ENCODE data around the gene SLC16A12. TPM values are rescaled to one million over a fixed set of nuclear protein-coding genes. Genes with fewer than 3 reads are reported as not detected.

SLC16A12 gene
- total RNA-seq, 3 donors from 2014 or later (not counting 1 experiment from before 2014, with no cell fraction given) = not detected

- Mint-ChIP-seq H3K9me3 (no peaks in the 10 kb centered on the region), H3K4me3 (no peak overlapping the region), H3K4me1 (no peaks in the 10 kb centered on the region), H3K36me3 (no peaks in the 10 kb centered on the region), H3K27me3 (ENCODE audit: low read depth in 2 of 2) (peaks cover 6 to 13% of the 10 kb centered on the region in 2 donors), H3K27ac (no peak overlapping the region)
- 94% methylated on average over 5 of the region's 7 CpGs for WGBS (ENCODE audit: insufficient coverage)
- DNase-seq = no peak
- intact Hi-C loops (cut with micrococcal nuclease) = no loop called here
- H3K9me3 ChIP-seq (ENCODE audit: control insufficient read depth, insufficient read depth, low read length) = no peaks in the 10 kb centered on the region
- no peak overlapping the region for H3K27ac ChIP-seq (ENCODE audit: low read length)
- H3K4me1 ChIP-seq (ENCODE audit: control insufficient read depth, insufficient read depth, low read length) = no peaks in the 10 kb centered on the region
- no peak for ATAC-seq
- no peak overlapping the region for H3K4me3 ChIP-seq (ENCODE audit: low read length)
- no peaks in the 10 kb centered on the region for H3K27me3 ChIP-seq (ENCODE audit: control insufficient read depth, insufficient read depth, low read length)
- no peaks in the 10 kb centered on the region for H3K36me3 ChIP-seq (ENCODE audit: control insufficient read depth, insufficient read depth, low read length)
- TF ChIP-seq CTCF (IDR thresholded peaks at IDR 0.05) = no peak
Measured at GRCh38 chr10:89555688-89556445, 20.5 kb upstream of the SLC16A12 start.

- Mint-ChIP-seq H3K9me3 (no peaks in the 10 kb centered on the region), H3K4me1 (no peaks in the 10 kb centered on the region), H3K27ac (no peak overlapping the region), H3K27me3 (ENCODE audit: low read depth in 2 of 2) (peaks cover 13% of the 10 kb centered on the region in 2 donors), H3K36me3 (no peaks in the 10 kb centered on the region), H3K4me3 (no peak overlapping the region)
- Histone ChIP-seq H3K4me1 (ENCODE audit: control insufficient read depth, insufficient read depth, low read length) (no peaks in the 10 kb centered on the region), H3K27ac (ENCODE audit: low read length) (no peak overlapping the region), H3K9me3 (ENCODE audit: control insufficient read depth, insufficient read depth, low read length) (no peaks in the 10 kb centered on the region), H3K27me3 (ENCODE audit: control insufficient read depth, insufficient read depth, low read length) (no peaks in the 10 kb centered on the region), H3K36me3 (ENCODE audit: control insufficient read depth, insufficient read depth, low read length) (no peaks in the 10 kb centered on the region), H3K4me3 (ENCODE audit: low read length) (no peak overlapping the region)
- no peak for TF ChIP-seq CTCF (IDR thresholded peaks at IDR 0.05)
- DNase-seq (no peak), ATAC-seq (no peak)
- WGBS (ENCODE audit: insufficient coverage) = 88% methylated on average over 1 of the region's 1 CpG
- intact Hi-C loops (cut with micrococcal nuclease) = no loop called here
Measured at GRCh38 chr10:89554433-89554832, 19.0 kb upstream of the SLC16A12 start.

GRCh38 chr10:89553064-89553734 is 17.8 kb upstream of the SLC16A12 start:
- H3K27ac Mint-ChIP-seq = no peak overlapping the region
- Histone ChIP-seq H3K4me3 (ENCODE audit: low read length) (no peak overlapping the region), H3K4me1 (ENCODE audit: control insufficient read depth, insufficient read depth, low read length) (no peaks in the 10 kb centered on the region), H3K36me3 (ENCODE audit: control insufficient read depth, insufficient read depth, low read length) (no peaks in the 10 kb centered on the region), H3K27ac (ENCODE audit: low read length) (no peak overlapping the region), H3K9me3 (ENCODE audit: control insufficient read depth, insufficient read depth, low read length) (no peaks in the 10 kb centered on the region), H3K27me3 (ENCODE audit: control insufficient read depth, insufficient read depth, low read length) (no peaks in the 10 kb centered on the region)
- 68% methylated on average over 2 of the region's 5 CpGs for WGBS (ENCODE audit: insufficient coverage)
- H3K4me3 Mint-ChIP-seq = no peak overlapping the region
- no peaks in the 10 kb centered on the region for H3K4me1 Mint-ChIP-seq
- intact Hi-C loops (cut with micrococcal nuclease) = no loop called here
- no peaks in the 10 kb centered on the region for H3K9me3 Mint-ChIP-seq
- peaks cover 13 to 15% of the 10 kb centered on the region in 2 donors for H3K27me3 Mint-ChIP-seq (ENCODE audit: low read depth in 2 of 2)
- no peak for DNase-seq
- no peak for ATAC-seq
- TF ChIP-seq CTCF (IDR thresholded peaks at IDR 0.05) = no peak
- no peaks in the 10 kb centered on the region for H3K36me3 Mint-ChIP-seq
